Hippocampal formation (tissue), 2 donors: Measurements from ENCODE around the gene PPP2R3A.
"Not testable (repeated sequence)": the region's sequence is repeated elsewhere in the genome, so short reads cannot be mapped to it uniquely, and the experiment has no call there.

Source experiments
- DNase-seq, 2 donors: peaks; one replicate each; lab custom pipeline; 2025; lab: John Stamatoyannopoulos, UW

Gene PPP2R3A

GRCh38 chr3:136093771-136094170, 128.2 kb downstream of the PPP2R3A start:
- no peak for DNase-seq

GRCh38 chr3:136105044-136105443, 139.5 kb downstream of the PPP2R3A start:
- DNase-seq: no peak

- no peak for DNase-seq
These were observed 140.6 kb downstream of the PPP2R3A start for GRCh38 chr3:136106101-136106500.

- no peak for DNase-seq
These were observed 144.0 kb downstream of the PPP2R3A start for GRCh38 chr3:136109499-136109898.

GRCh38 chr3:136110481-136110880, 145.0 kb downstream of the PPP2R3A start:
- DNase-seq: no peak

GRCh38 chr3:136114421-136114820, 148.9 kb downstream of the PPP2R3A start:
- no peak for DNase-seq

- DNase-seq: not testable (repeated sequence)
These were observed 153.8 kb downstream of the PPP2R3A start for GRCh38 chr3:136119332-136119731.

- not testable (repeated sequence) for DNase-seq
These were observed 154.3 kb downstream of the PPP2R3A start for GRCh38 chr3:136119783-136120182.

GRCh38 chr3:136120373-136121348, 155.1 kb downstream of the PPP2R3A start:
- DNase-seq: no peak

GRCh38 chr3:136122006-136122405, 156.5 kb downstream of the PPP2R3A start:
- DNase-seq: no peak

- DNase-seq: not testable (repeated sequence)
These were observed 166.1 kb downstream of the PPP2R3A start for GRCh38 chr3:136131647-136132046.

- DNase-seq: no peak
These were observed 168.6 kb downstream of the PPP2R3A start for GRCh38 chr3:136134091-136134490.

GRCh38 chr3:136135039-136135802, 169.7 kb downstream of the PPP2R3A start:
- DNase-seq: no peak

GRCh38 chr3:136136454-136136853, 170.9 kb downstream of the PPP2R3A start:
- no peak for DNase-seq

- no peak for DNase-seq
These were observed 175.8 kb downstream of the PPP2R3A start for GRCh38 chr3:136141291-136141785.

- DNase-seq: no peak
These were observed 176.4 kb downstream of the PPP2R3A start for GRCh38 chr3:136141891-136142290.

- DNase-seq: no peak
These were observed 177.1 kb downstream of the PPP2R3A start for GRCh38 chr3:136142592-136142991.

- DNase-seq: not testable (repeated sequence)
These were observed 178.9 kb downstream of the PPP2R3A start for GRCh38 chr3:136144397-136144796.

GRCh38 chr3:136146981-136147729, 181.6 kb downstream of the PPP2R3A start:
- DNase-seq: no peak

GRCh38 chr3:136149667-136150066, 184.1 kb downstream of the PPP2R3A start:
- no peak for DNase-seq

GRCh38 chr3:136151219-136151618, 185.7 kb downstream of the PPP2R3A start:
- no peak for DNase-seq
